NT2/D1 (cell line): ENCODE measurements around the gene TMEM106A.

Experiments
- YY1 ChIP-seq: IDR thresholded peaks from 2 replicates; pipeline ENCODE4 v1.6.1; 2011; ENCODE audit not compliant: insufficient read length, insufficient read depth
- ZNF274 ChIP-seq: IDR thresholded peaks from 2 replicates; pipeline ENCODE4 v1.6.1; 2011; ENCODE audit warnings: mild to moderate bottlenecking, low read depth, low read length

DNA sequence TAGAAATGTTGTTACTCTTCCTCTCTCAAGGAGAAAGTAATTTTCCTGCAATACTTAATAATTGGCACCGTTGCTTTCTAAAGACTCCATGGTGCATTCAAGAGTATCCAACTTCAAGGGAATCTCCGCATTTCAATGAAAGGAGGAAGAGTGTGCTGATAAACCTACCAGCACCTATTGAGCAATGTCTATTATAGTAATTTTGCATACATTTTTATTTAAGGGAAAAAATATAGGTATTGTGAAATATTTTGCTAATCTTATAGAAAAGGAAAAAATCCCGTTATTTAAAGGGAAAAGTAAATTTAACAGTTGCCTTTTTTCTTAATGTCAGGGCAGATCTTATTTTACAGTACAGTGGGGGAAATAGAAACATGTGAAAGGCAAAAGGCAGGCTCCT, 1.1 kb upstream of the TMEM106A start:
- TF ChIP-seq ZNF274 = no peak
- TF ChIP-seq YY1 = no peak
